Dermis microvascular lymphatic vessel endothelial cell (primary cell): ENCODE measurements around the gene ABCF2. TPM values are rescaled to one million over a fixed set of nuclear protein-coding genes. Genes with fewer than 3 reads are reported as not detected.

Source experiments
- DNase-seq, 2 donors: peaks; one replicate each; pipeline versions ENCODE4 v3.0.0 to v3.0.0-alpha.2; 2010; ENCODE audit warnings: low read depth in 2 of 2
- total RNA-seq: library from RNA; depleted of rRNA; stranded (reverse); fragments of >200 nt; gene quantifications from 2 replicates; pipeline ENCODE4 v1.2.1, GENCODE V29; 2014

ABCF2 gene
- total RNA-seq, 1 donor from 2014 or later, result 44.5 TPM

GRCh38 chr7:151226560-151226874 lies 488 bp downstream of the ABCF2 start:
- no peak for DNase-seq

- DNase-seq, result no peak
Measured at GRCh38 chr7:151225948-151226510, 976 bp downstream of the ABCF2 start.

GRCh38 chr7:151223728-151224127 lies 3.3 kb downstream of the ABCF2 start:
- no peak for DNase-seq

GRCh38 chr7:151218170-151218569 lies 8.8 kb downstream of the ABCF2 start:
- DNase-seq, result no peak

- no peak for DNase-seq
Measured at GRCh38 chr7:151215396-151215795, 11.6 kb downstream of the ABCF2 start.

GRCh38 chr7:151213826-151214225 lies 13.2 kb downstream of the ABCF2 start:
- no peak for DNase-seq

GRCh38 chr7:151212626-151213025 lies 14.4 kb downstream of the ABCF2 start:
- DNase-seq, result no peak

GRCh38 chr7:151211155-151211772 lies 15.7 kb downstream of the ABCF2 start:
- DNase-seq, result no peak

GRCh38 chr7:151210087-151210854 lies 16.7 kb downstream of the ABCF2 start, which contains the start of gene H2BK1:
TSS of gene H2BK1 (minus strand) at chr7:151210488. CDS start at chr7:151210318, 170 bp downstream.
- no peak for DNase-seq

GRCh38 chr7:151209588-151209987 lies 17.4 kb downstream of the ABCF2 start:
- no peak for DNase-seq

GRCh38 chr7:151208253-151208862 lies 18.6 kb downstream of the ABCF2 start:
- DNase-seq, result no peak

- no peak for DNase-seq
Measured at GRCh38 chr7:151207804-151208203, 19.2 kb downstream of the ABCF2 start.

- no peak for DNase-seq
Measured at GRCh38 chr7:151207315-151207714, 19.7 kb downstream of the ABCF2 start.

GRCh38 chr7:151206914-151207313 lies 20.1 kb downstream of the ABCF2 start:
- no peak for DNase-seq

GRCh38 chr7:151205730-151206129 lies 21.3 kb downstream of the ABCF2 start:
- DNase-seq, result no peak

GRCh38 chr7:151204383-151205032 lies 22.5 kb downstream of the ABCF2 start:
- DNase-seq, result no peak

- no peak for DNase-seq
Measured at GRCh38 chr7:151202836-151203235, 24.2 kb downstream of the ABCF2 start.

- DNase-seq, result no peak
Measured at GRCh38 chr7:151201751-151202150, 25.3 kb downstream of the ABCF2 start.

- DNase-seq, result no peak
Measured at GRCh38 chr7:151201344-151201743, 25.7 kb downstream of the ABCF2 start.

GRCh38 chr7:151198945-151199848 lies 27.8 kb downstream of the ABCF2 start:
- no peak for DNase-seq

- no peak for DNase-seq
Measured at GRCh38 chr7:151197932-151198331, 29.1 kb downstream of the ABCF2 start.
